Erythroblast (primary cell): Measurements from ENCODE around the gene TBCD.

ENCODE experiments used
- DNase-seq, 2 experiments: peaks; one replicate each; lab custom pipeline; 2025; lab: John Stamatoyannopoulos, UW
- GATA1 ChIP-seq: IDR thresholded peaks from 2 replicates; pipeline ENCODE4 v1.6.1; 2011; ENCODE audit warnings: low read depth, mild to moderate bottlenecking, control low read depth, low read length, moderate library complexity
- POLR2A ChIP-seq: IDR thresholded peaks from 2 replicates; pipeline ENCODE4 v1.6.1; 2011; ENCODE audit warnings: mild to moderate bottlenecking, low read length

TBCD gene

GRCh38 chr17:82825540-82826124, 73.8 kb downstream of the TBCD start:
- no peak for DNase-seq
- TF ChIP-seq POLR2A (no peak), GATA1 (no peak)

- no peak for DNase-seq
- no peak for TF ChIP-seq GATA1
- no peak for TF ChIP-seq POLR2A
Observed at GRCh38 chr17:82826211-82826610, 74.3 kb downstream of the TBCD start.

DNA sequence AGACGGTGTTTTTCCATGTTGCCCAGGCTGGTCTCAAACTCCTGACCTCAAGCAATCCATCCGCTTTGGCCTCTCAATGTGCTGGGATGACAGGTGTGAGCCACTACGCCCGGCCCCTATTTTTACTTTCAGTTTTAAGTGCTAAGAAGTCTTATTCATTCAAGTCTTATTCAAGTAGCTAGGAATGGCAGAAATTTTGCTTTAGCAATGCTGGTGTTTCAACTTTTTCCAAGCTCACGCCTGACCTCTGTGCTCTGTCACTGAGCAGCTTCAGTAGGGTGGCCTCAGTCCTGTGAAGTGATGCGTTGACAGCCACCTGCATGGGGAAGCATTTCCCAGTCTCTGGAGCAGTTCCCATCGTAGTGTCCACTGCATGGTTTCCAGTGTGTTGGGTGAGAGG, 75.1 kb downstream of the TBCD start:
- no peak for DNase-seq
- TF ChIP-seq POLR2A (no peak), GATA1 (no peak)

GRCh38 chr17:82828875-82829487, 77.1 kb downstream of the TBCD start:
- no peak for DNase-seq
- TF ChIP-seq GATA1 (no peak), POLR2A (no peak)

GRCh38 chr17:82830249-82830661, 78.4 kb downstream of the TBCD start:
- no peak for DNase-seq

GRCh38 chr17:82831041-82831817, 79.4 kb downstream of the TBCD start:
- TF ChIP-seq POLR2A: no peak
- no peak for TF ChIP-seq GATA1
- DNase-seq: no peak

More at GRCh38 chr17:82830249-82830661, 78.4 kb downstream of the TBCD start:
- TF ChIP-seq GATA1 (no peak), POLR2A (no peak)

DNA sequence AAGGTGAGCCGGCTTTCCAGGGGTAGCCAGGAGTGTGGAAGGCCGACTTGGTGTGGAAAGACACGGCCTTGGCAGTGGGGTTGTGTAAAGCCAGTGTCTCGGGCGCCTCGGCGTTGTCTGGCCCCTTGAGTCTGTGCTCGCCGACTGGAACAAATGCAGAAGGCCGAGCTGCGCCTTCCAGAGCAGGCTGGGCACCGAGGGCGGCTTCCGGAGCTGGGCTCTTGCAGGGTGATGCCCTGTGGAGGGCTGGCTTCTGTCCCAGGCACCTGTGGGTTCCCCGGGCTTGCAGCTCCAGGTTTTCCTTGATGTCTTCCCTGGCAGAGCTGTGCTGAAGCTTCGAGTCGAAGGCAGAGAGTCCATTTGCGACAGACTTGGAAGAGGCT, 79.9 kb downstream of the TBCD start:
- no peak for TF ChIP-seq POLR2A
- no peak for TF ChIP-seq GATA1
- no peak for DNase-seq

- no peak for TF ChIP-seq POLR2A
- DNase-seq: no peak
Observed at GRCh38 chr17:82832411-82832810, 80.5 kb downstream of the TBCD start.

- no peak for TF ChIP-seq POLR2A
- TF ChIP-seq GATA1: no peak
- DNase-seq: no peak
Observed at GRCh38 chr17:82832881-82833475, 81.1 kb downstream of the TBCD start.

GRCh38 chr17:82835122-82835521, 83.3 kb downstream of the TBCD start:
- no peak for DNase-seq
- TF ChIP-seq GATA1 (no peak), POLR2A (no peak)

GRCh38 chr17:82835766-82836512, 84.1 kb downstream of the TBCD start:
- DNase-seq: no peak
- TF ChIP-seq GATA1 (no peak), POLR2A (no peak)

DNA sequence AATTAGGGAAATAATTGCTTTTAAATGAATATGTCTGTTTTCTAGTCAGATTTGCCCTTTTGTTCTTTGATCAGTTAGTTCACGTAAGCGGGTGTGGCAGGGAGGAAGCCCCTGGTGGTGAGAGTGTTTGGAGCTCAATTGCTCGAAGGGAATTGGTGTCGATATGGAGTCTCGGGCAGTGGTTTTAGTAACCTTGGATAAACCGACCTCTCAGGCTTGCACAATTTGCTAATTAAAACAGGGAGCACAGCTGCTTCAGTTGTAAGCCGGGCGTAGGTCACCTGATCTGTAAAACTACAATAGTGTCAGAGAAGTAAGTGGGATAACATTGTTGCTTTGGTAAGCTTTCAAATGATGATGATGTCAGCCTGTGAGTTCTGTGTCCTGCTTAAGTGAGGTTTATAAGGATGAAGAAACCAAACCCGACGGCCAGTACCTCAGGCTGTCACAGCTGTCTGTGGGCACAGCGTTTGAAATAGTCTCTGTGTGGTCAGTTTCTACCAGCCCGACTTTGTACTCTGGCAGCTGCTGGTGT, 85.0 kb downstream of the TBCD start:
- TF ChIP-seq POLR2A (no peak), GATA1 (no peak)
- no peak for DNase-seq
